Neural crest cell (in vitro differentiated cells): Measurements from ENCODE around the gene PEX7. TPM values are rescaled to one million over a fixed set of nuclear protein-coding genes. Genes with fewer than 3 reads are reported as not detected.

Experiments used
- DNase-seq: peaks from one replicate; pipeline ENCODE4 v3.0.0; 2021; ENCODE audit warnings: low read depth, mixed read lengths, low spot score
- H3K27ac Mint-ChIP-seq: one replicate; pipeline ENCODE4 v1.8.0; 2021; ENCODE audit warnings: mild to moderate bottlenecking, mixed read lengths; ENCODE audit not compliant: unreplicated experiment
- H3K27me3 Mint-ChIP-seq: 2 replicates; pipeline ENCODE4 v1.8.0; 2021; ENCODE audit warnings: low read depth, mild to moderate bottlenecking, mixed read lengths
- H3K36me3 Mint-ChIP-seq: 2 replicates; pipeline ENCODE4 v1.8.0; 2021; ENCODE audit warnings: low read depth, mild to moderate bottlenecking, mixed read lengths
- H3K4me1 Mint-ChIP-seq: 2 replicates; pipeline ENCODE4 v1.8.0; 2021; ENCODE audit warnings: mixed read lengths
- H3K4me3 Mint-ChIP-seq: one replicate; pipeline ENCODE4 v1.8.0; 2021; ENCODE audit warnings: mild to moderate bottlenecking, mixed read lengths
- H3K9me3 Mint-ChIP-seq: 2 replicates; pipeline ENCODE4 v1.8.0; 2021; ENCODE audit warnings: mixed read lengths
- CTCF ChIP-seq: fragments of 200-600 bp; sonication (generic); conservative IDR thresholded peaks from 2 replicates; pipeline ENCODE4 v1.5.0; 2021; ENCODE audit warnings: antibody characterized with exemption, mild to moderate bottlenecking
- long read RNA-seq: library from polyadenylated mRNA; unstranded; transcript quantifications from one replicate; pipeline ENCODE4 v2.0.0, GENCODE V29; 2020
- total RNA-seq: library from RNA; stranded (reverse); gene quantifications from 2 replicates; pipeline ENCODE4 v1.2.1, GENCODE V29; 2021

The PEX7 gene
- total RNA-seq: 4.5 and 5.3 TPM in 2 replicates
- long read RNA-seq, partial matches to known transcripts: 0 of 1 reads
- long read RNA-seq, other reads (novel, unspliced or antisense): 0 of 1 reads

GRCh38 chr6:136822376-136823127 is at the start of gene PEX7:
Gene PEX7, plus strand, starts transcription at chr6:136822592. Its CDS starts 74 bp downstream, at chr6:136822666.
- peak; percentile 81 for TF ChIP-seq CTCF
- Mint-ChIP-seq H3K4me1 (peaks cover 8% of the 10 kb centered on the region), H3K27me3 (peaks cover 13% of the 10 kb centered on the region), H3K9me3 (no peaks in the 10 kb centered on the region), H3K4me3 (peak within 1 kb of the TSS; percentile 91), H3K36me3 (peaks cover 11% of the 10 kb centered on the region), H3K27ac (peak within 1 kb of the TSS; percentile 86)
- peak; percentile 85 for DNase-seq

GRCh38 chr6:136772685-136773472 is 49.5 kb upstream of the PEX7 start:
- DNase-seq: no peak
- no peak for TF ChIP-seq CTCF
- Mint-ChIP-seq H3K4me3 (no peak overlapping the region), H3K27ac (peak overlapping the region; percentile 11), H3K4me1 (no peaks in the 10 kb centered on the region), H3K36me3 (no peaks in the 10 kb centered on the region), H3K9me3 (no peaks in the 10 kb centered on the region), H3K27me3 (peaks cover 6% of the 10 kb centered on the region)

- no peaks in the 10 kb centered on the region for H3K9me3 Mint-ChIP-seq
- no peaks in the 10 kb centered on the region for H3K4me1 Mint-ChIP-seq
- H3K27ac Mint-ChIP-seq: peak overlapping the region; percentile 11
- H3K4me3 Mint-ChIP-seq: no peak overlapping the region
- peaks cover 4% of the 10 kb centered on the region for H3K27me3 Mint-ChIP-seq
- H3K36me3 Mint-ChIP-seq: no peaks in the 10 kb centered on the region
- DNase-seq: no peak
- TF ChIP-seq CTCF: no peak
Measured at GRCh38 chr6:136773473-136773796, 49.0 kb upstream of the PEX7 start.

GRCh38 chr6:136774228-136775041 is 48.0 kb upstream of the PEX7 start:
- Mint-ChIP-seq H3K27ac (no peak overlapping the region), H3K36me3 (no peaks in the 10 kb centered on the region), H3K4me1 (no peaks in the 10 kb centered on the region), H3K27me3 (peaks cover 4% of the 10 kb centered on the region), H3K4me3 (no peak overlapping the region), H3K9me3 (no peaks in the 10 kb centered on the region)
- TF ChIP-seq CTCF: no peak
- DNase-seq: no peak

GRCh38 chr6:136775081-136775480 is 47.3 kb upstream of the PEX7 start:
- Mint-ChIP-seq H3K27me3 (peaks cover 4% of the 10 kb centered on the region), H3K36me3 (no peaks in the 10 kb centered on the region), H3K27ac (no peak overlapping the region), H3K4me3 (no peak overlapping the region), H3K9me3 (no peaks in the 10 kb centered on the region), H3K4me1 (no peaks in the 10 kb centered on the region)
- DNase-seq: no peak
- no peak for TF ChIP-seq CTCF
